HepG2 (cell line): ENCODE measurements around the gene PDE3B. TPM values are rescaled to one million over a fixed set of nuclear protein-coding genes. Genes with fewer than 3 reads are reported as not detected.
A peak's percentile ranks its signal among the peaks of the same experiment; 100 is the strongest.

Source experiments
- ATAC-seq: fragments of 200-7000 bp; cut with Tn5 transposase; 3 replicates; pipeline ENCODE4 v1.9.1; 2020; ENCODE audit warnings: mild to moderate bottlenecking, moderate library complexity
- BruUV-seq: library from RNA; stranded (reverse); fragments of 400-500 nt; replicated peaks from 2 replicates; lab custom pipeline; 2021; lab: Mats Ljungman, UMichigan
- CTCF ChIA-PET: fragments of 300-600 bp; formaldehyde crosslinking; extraction: SDS; loops from one replicate; lab custom pipeline; 2021; ENCODE audit warnings: low total read pairs, inconsistent platforms, low intra/inter-chr PET ratio; lab: Yijun Ruan, JAX
- POLR2A ChIA-PET: fragments of 350-600 bp; sonication (Branson Sonifier 250); formaldehyde crosslinking; loops from one replicate; lab custom pipeline; 2020; ENCODE audit warnings: antibody characterized with exemption, inconsistent platforms; lab: Yijun Ruan, JAX
- DNase-seq: peaks from one replicate; pipeline ENCODE4 v3.0.0-alpha.2; 2015; ENCODE audit warnings: low spot score
- FAIRE-seq: peaks from 3 replicates; lab custom pipeline; 2011; peaks lifted over from hg19 to GRCh38; lab: Jason Lieb, UNC
- H2AFZ ChIP-seq: one replicate; pipeline ENCODE4 v1.6.1; 2011; ENCODE audit warnings: low read length, inconsistent platforms
- H3K27ac ChIP-seq: fragments of 300-600 bp; 3 replicates; pipeline ENCODE4 v1.8.0; 2011; ENCODE audit warnings: mixed run types, mild to moderate bottlenecking, mixed read lengths, low read length, inconsistent platforms; ENCODE audit not compliant: insufficient read depth; ENCODE audit errors: extremely low read length
- H3K27me3 ChIP-seq, 2 experiments: fragments of 200-600 bp in 1 of 2; 2 replicates in 1 of 2; 3 replicates in 1 of 2; pipeline versions ENCODE4 v1.6.0 to v1.8.0; 2011; ENCODE audit warnings: low read length in 2 of 2, mild to moderate bottlenecking in 2 of 2, moderate library complexity in 2 of 2, inconsistent platforms in 1 of 2; ENCODE audit not compliant: insufficient read depth in 2 of 2, control insufficient read depth in 1 of 2
- H3K36me3 ChIP-seq, 2 experiments: fragments of 200-600 bp in 1 of 2; replicated peaks in 1 of 2; 2 replicates in 1 of 2; 3 replicates in 1 of 2; pipeline versions ENCODE4 v1.5.1 to v1.8.0; 2011; ENCODE audit warnings: low read length in 2 of 2, inconsistent platforms in 1 of 2; ENCODE audit not compliant: insufficient read depth in 2 of 2, control insufficient read depth in 1 of 2
- H3K4me1 ChIP-seq: 2 replicates; pipeline ENCODE4 v1.5.1; 2012; ENCODE audit warnings: low read length, inconsistent platforms; ENCODE audit not compliant: insufficient read depth
- H3K4me2 ChIP-seq: 2 replicates; pipeline ENCODE4 v1.6.0; 2011; ENCODE audit warnings: low read depth, low read length, inconsistent platforms
- H3K4me3 ChIP-seq, 3 experiments: fragments of 200-600 bp in 1 of 3; sonication (generic), shearing (Covaris generic) in 1 of 3; replicated peaks in 1 of 3; 2 replicates each; pipeline ENCODE4 v1.5.1; 2011 to 2016; ENCODE audit warnings: low read length in 3 of 3, inconsistent platforms in 2 of 3, low read depth in 2 of 3, mild to moderate bottlenecking in 2 of 3, control low read depth in 1 of 3, mixed read lengths in 1 of 3; ENCODE audit not compliant: insufficient read depth in 1 of 3
- H3K79me2 ChIP-seq: one replicate; pipeline ENCODE4 v1.6.1; 2011; ENCODE audit warnings: low read length, inconsistent platforms; ENCODE audit not compliant: insufficient read depth
- H3K9ac ChIP-seq: 2 replicates; pipeline ENCODE4 v1.6.0; 2011; ENCODE audit warnings: mild to moderate bottlenecking, low read depth, low read length, inconsistent platforms; ENCODE audit not compliant: insufficient read depth
- H3K9me3 ChIP-seq: 2 replicates; pipeline ENCODE4 v1.5.1; 2012; ENCODE audit warnings: mild to moderate bottlenecking, low read length
- H4K20me1 ChIP-seq: 2 replicates; pipeline ENCODE4 v1.6.0; 2011; ENCODE audit warnings: inconsistent platforms, mild to moderate bottlenecking, low read length, moderate library complexity; ENCODE audit not compliant: insufficient read depth
- BORCS8-MEF2B ChIP-seq: sonication (generic); formaldehyde crosslinking; IDR thresholded peaks from 2 replicates; pipeline ENCODE4 v1.8.0; 2022; ENCODE audit warnings: mild to moderate bottlenecking, missing genetic modification reagents
- GABPA ChIP-seq, 2 experiments: IDR thresholded peaks; 2 replicates each; pipeline ENCODE4 v1.6.1; 2011 to 2016; ENCODE audit warnings: low read depth in 2 of 2, low read length in 1 of 2, missing biosample characterization in 1 of 2, missing genetic modification characterization in 1 of 2
- MAFF ChIP-seq: IDR thresholded peaks from 2 replicates; pipeline ENCODE4 v1.6.1; 2011; ENCODE audit warnings: low read depth, low read length, improper control_type of control experiment
- MAFK ChIP-seq, 2 experiments: IDR thresholded peaks in 1 of 2; conservative IDR thresholded peaks in 1 of 2; 2 replicates each; pipeline ENCODE4 v1.6.1; 2011; ENCODE audit warnings: improper control_type of control experiment in 2 of 2, low read length in 2 of 2
- TERF1 ChIP-seq: sonication (generic); formaldehyde crosslinking; IDR thresholded peaks from 2 replicates; pipeline ENCODE4 v1.8.0; 2022; ENCODE audit warnings: mild to moderate bottlenecking, missing genetic modification reagents, moderate library complexity
- ZBTB7A ChIP-seq: sonication (generic); formaldehyde crosslinking; IDR thresholded peaks from 2 replicates; pipeline ENCODE4 v1.8.0; 2022; ENCODE audit warnings: mild to moderate bottlenecking, missing genetic modification reagents
- ZNF3 ChIP-seq: IDR thresholded peaks from 2 replicates; pipeline ENCODE4 v1.7.0; 2017; ENCODE audit warnings: inconsistent platforms
- ZNF430 ChIP-seq: sonication (generic); formaldehyde crosslinking; IDR thresholded peaks from 2 replicates; pipeline ENCODE4 v1.9.0; 2021; ENCODE audit warnings: mild to moderate bottlenecking, missing genetic modification reagents
- WGBS: methylation state at CpG from one replicate; pipeline ENCODE4 v1.1.6; 2017; ENCODE audit warnings: low lambda C conversion rate; 5-methylcytosine and 5-hydroxymethylcytosine counted together
- in situ Hi-C: cut with HindIII; loops from 2 replicates; pipeline ENCODE4 v1.10.0; 2017; ENCODE audit warnings: low pct_unique_long_range_greater_than_20kb; ENCODE audit not compliant: extremely low pct_ligation_motif_present
- intact Hi-C: fragments of 100-400 bp; cut with micrococcal nuclease; formaldehyde crosslinking; loops from one replicate; pipeline ENCODE4 v1.10.0; 2022; ENCODE audit not compliant: unreplicated experiment
- polyA plus RNA-seq, 8 experiments: library from polyadenylated mRNA; depleted of rRNA in 3 of 8; stranded (reverse) in 7 of 8; unstranded in 1 of 8; fragments of >200 nt; fragmentation: Illumina TruSeq in 4 of 8; extraction: Trizol in 4 of 8; gene quantifications; 2 replicates each; pipeline versions ENCODE4 v1.2.1 to v1.2.3, GENCODE V29; 2011 to 2016; ENCODE audit warnings: low read depth in 4 of 8, missing spikeins in 1 of 8, mixed read lengths in 1 of 8; ENCODE audit not compliant: insufficient read depth in 1 of 8
- total RNA-seq, 5 experiments: library from RNA; depleted of rRNA; stranded (reverse); fragments of >200 nt; fragmentation: Illumina TruSeq; extraction: Trizol; gene quantifications; 2 replicates each; pipeline ENCODE4 v1.2.3, GENCODE V29; 2016; ENCODE audit warnings: low read depth in 1 of 5

Gene PDE3B
- total and polyA plus RNA-seq, 2 of the 13 experiments (the other 11 are each of a cell fraction or from before 2014, with no cell fraction given) = 14.1 to 26.5 TPM

GRCh38 chr11:14908214-14908880, 264.7 kb downstream of the PDE3B start (continued):
- TF ChIP-seq TERF1 (CRISPR knock-in tag) = no peak

- FAIRE-seq (no peak), ATAC-seq (no peak), DNase-seq (no peak)
- TF ChIP-seq GABPA (IDR thresholded peaks at IDR 0.05; ENCODE audit: low read depth, low read length) = no peak
- 0 out of 2 replicates have a peak, but pooled peaks have one; percentile 38 for TF ChIP-seq GABPA (CRISPR knock-in tag; IDR thresholded peaks at IDR 0.05; ENCODE audit: low read depth)
- no peak for TF ChIP-seq ZNF430 (CRISPR knock-in tag)
- intact Hi-C loops (no loop called here), in situ Hi-C loops (no loop called here)
- Histone ChIP-seq H3K9ac (no peak overlapping the region), H3K36me3 (no peaks in the 10 kb centered on the region), H3K9me3 (no peaks in the 10 kb centered on the region), H4K20me1 (no peaks in the 10 kb centered on the region), H3K79me2 (no peaks in the 10 kb centered on the region), H3K27ac (no peak overlapping the region), H3K27me3 (no peaks in the 10 kb centered on the region), H2AFZ (no peak overlapping the region), H3K4me2 (no peak overlapping the region), H3K4me1 (no peaks in the 10 kb centered on the region), H3K4me3 (no peak overlapping the region)
- CTCF ChIA-PET = no interaction called here
- no TSS peak for BruUV-seq
- WGBS = 3% methylated on average over 3 of the region's 3 CpGs
- POLR2A ChIA-PET = no interaction called here
Measured at GRCh38 chr11:14914536-14914935, 270.9 kb downstream of the PDE3B start.

DNA sequence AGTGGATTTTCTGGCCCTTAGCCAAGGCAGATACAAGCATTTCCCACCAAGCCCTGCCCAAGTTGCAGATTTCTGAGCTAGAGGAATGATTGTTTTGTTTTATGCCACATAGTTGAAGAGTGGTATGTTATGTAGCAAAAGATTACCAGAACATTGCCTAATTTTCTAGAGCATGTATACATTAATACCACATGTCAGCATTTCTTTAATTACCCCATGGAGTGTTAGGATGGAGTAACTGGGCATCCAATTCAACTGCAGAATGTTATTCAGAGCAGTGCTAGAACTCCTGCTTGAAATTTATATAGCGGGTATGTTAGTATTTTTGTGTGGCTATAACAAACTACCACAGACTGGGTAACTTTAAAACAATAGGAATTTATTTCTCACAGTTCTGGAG, 272.8 kb downstream of the PDE3B start:
- WGBS = 6% methylated on average over 1 of the region's 1 CpG
- Histone ChIP-seq H3K79me2 (no peaks in the 10 kb centered on the region), H3K4me3 (no peak overlapping the region), H3K27me3 (no peaks in the 10 kb centered on the region), H4K20me1 (no peaks in the 10 kb centered on the region), H3K9me3 (no peaks in the 10 kb centered on the region), H3K4me2 (no peak overlapping the region), H3K27ac (no peak overlapping the region), H3K36me3 (no peaks in the 10 kb centered on the region), H3K4me1 (no peaks in the 10 kb centered on the region), H3K9ac (no peak overlapping the region), H2AFZ (no peak overlapping the region)
- ChIA-PET POLR2A (no interaction called here), CTCF (no interaction called here)
- intact Hi-C loops (no loop called here), in situ Hi-C loops (no loop called here)
- DNase-seq = no peak
- ATAC-seq = no peak
- FAIRE-seq = no peak
- BruUV-seq = no TSS peak
- peak; percentile 28 to 73; a peak in 2 of 4 replicates for TF ChIP-seq MAFK (conservative IDR thresholded peaks at IDR 0.05 in 1 of 2, IDR thresholded peaks at IDR 0.05 in 1 of 2; ENCODE audit: low read length in 2 of 2)
- peak; percentile 59; the same call in 1 of the 2 replicates for TF ChIP-seq MAFF
- TF ChIP-seq ZBTB7A (CRISPR knock-in tag) = no peak
- no peak for TF ChIP-seq BORCS8-MEF2B (CRISPR knock-in tag)
- no peak for TF ChIP-seq ZNF3 (CRISPR knock-in tag)
